Osteoblast (primary cell): Measurements from ENCODE around the gene CASQ2. TPM values are rescaled to one million over a fixed set of nuclear protein-coding genes. Genes with fewer than 3 reads are reported as not detected.

Experiments used
- DNase-seq: peaks from one replicate; pipeline ENCODE4 v3.0.0; 2011; ENCODE audit warnings: low spot score, mixed read lengths; ENCODE audit not compliant: insufficient read length; ENCODE audit errors: missing footprints
- H2AFZ ChIP-seq: 2 replicates; pipeline ENCODE4 v1.6.0; 2011; ENCODE audit warnings: mild to moderate bottlenecking, low read length
- H3K27ac ChIP-seq: 2 replicates; pipeline ENCODE4 v1.5.1; 2011; ENCODE audit warnings: mild to moderate bottlenecking, low read depth, low read length, moderate library complexity
- H3K27me3 ChIP-seq: 2 replicates; pipeline ENCODE4 v1.6.0; 2012; ENCODE audit warnings: mild to moderate bottlenecking, control low read depth, inconsistent platforms, low read length, moderate library complexity; ENCODE audit not compliant: insufficient read depth
- H3K36me3 ChIP-seq: 2 replicates; pipeline ENCODE4 v1.5.1; 2011; ENCODE audit warnings: mild to moderate bottlenecking, low read length, control low read depth, moderate library complexity; ENCODE audit not compliant: insufficient read depth
- H3K4me1 ChIP-seq: 2 replicates; pipeline ENCODE4 v1.5.1; 2011; ENCODE audit warnings: mild to moderate bottlenecking, low read length, control low read depth, moderate library complexity; ENCODE audit not compliant: insufficient read depth
- H3K4me2 ChIP-seq: 2 replicates; pipeline ENCODE4 v1.6.0; 2011; ENCODE audit warnings: mild to moderate bottlenecking, low read length; ENCODE audit not compliant: insufficient read depth
- H3K4me3 ChIP-seq: fragments of 200-600 bp; sonication (generic); 3 replicates; pipeline ENCODE4 v1.5.1; 2012; ENCODE audit warnings: mild to moderate bottlenecking, low read length, inconsistent platforms; ENCODE audit not compliant: insufficient read depth
- H3K79me2 ChIP-seq: 2 replicates; pipeline ENCODE4 v1.6.0; 2012; ENCODE audit warnings: mild to moderate bottlenecking, low read length, control low read depth, inconsistent platforms; ENCODE audit not compliant: insufficient read depth
- H3K9me3 ChIP-seq: 2 replicates; pipeline ENCODE4 v1.5.1; 2011; ENCODE audit warnings: low read depth, low read length, control low read depth
- H4K20me1 ChIP-seq: 2 replicates; pipeline ENCODE4 v1.6.0; 2012; ENCODE audit warnings: mild to moderate bottlenecking, low read length, control low read depth; ENCODE audit not compliant: insufficient read depth
- CTCF ChIP-seq: IDR thresholded peaks from 2 replicates; pipeline ENCODE4 v1.5.1; 2011; ENCODE audit warnings: mild to moderate bottlenecking, low read depth, low read length, moderate library complexity; ENCODE audit errors: extremely low read depth
- total RNA-seq: library from RNA; depleted of rRNA; stranded (reverse); fragments of >200 nt; gene quantifications from 2 replicates; pipeline ENCODE4 v1.2.3, GENCODE V29; 2012

Gene CASQ2
- total RNA-seq, 1 donor = not detected

DNA sequence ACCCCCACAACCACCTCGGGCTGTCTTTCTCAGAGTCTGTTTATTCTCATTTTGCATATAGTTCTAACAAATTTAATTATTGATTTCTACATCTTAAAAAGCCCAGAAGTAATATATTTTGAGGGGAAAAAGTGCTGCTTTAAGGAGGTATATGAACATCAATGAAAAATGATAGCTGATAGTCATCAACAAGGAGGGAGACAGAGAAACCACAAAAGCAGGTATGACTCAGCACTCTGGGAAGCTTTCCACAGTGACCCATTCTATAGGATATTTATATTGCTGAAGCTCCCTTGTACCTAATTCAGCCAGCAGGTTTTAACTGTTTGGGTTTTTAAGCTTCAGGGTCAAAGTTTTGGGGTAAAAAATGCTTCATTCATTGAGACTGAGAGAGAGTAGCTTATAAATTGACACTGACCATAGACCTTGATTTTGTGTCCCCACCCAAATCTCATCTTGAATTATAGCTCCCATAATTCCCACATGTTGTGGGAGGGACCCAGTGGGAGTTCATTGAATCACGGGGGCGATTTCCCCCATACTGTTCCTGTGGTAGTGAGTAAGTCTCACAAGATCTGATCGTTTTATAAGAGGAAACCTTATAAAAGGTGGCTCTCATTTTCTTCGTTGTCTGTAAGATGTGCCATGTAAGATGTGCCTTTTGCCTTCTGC, 99.4 kb downstream of the CASQ2 start:
- peaks cover 8% of the 10 kb centered on the region for H3K9me3 ChIP-seq
- H3K4me3 ChIP-seq = no peak overlapping the region
- TF ChIP-seq CTCF = no peak
- peaks cover 33% of the 10 kb centered on the region for H3K4me1 ChIP-seq
- H2AFZ ChIP-seq = no peak overlapping the region
- peaks cover 12% of the 10 kb centered on the region for H4K20me1 ChIP-seq
- H3K36me3 ChIP-seq = peaks cover 36% of the 10 kb centered on the region
- H3K79me2 ChIP-seq = peaks cover 7% of the 10 kb centered on the region
- DNase-seq = no peak
- no peaks in the 10 kb centered on the region for H3K27me3 ChIP-seq
- peak overlapping the region; percentile 30 for H3K4me2 ChIP-seq
- peak overlapping the region; percentile 77 for H3K27ac ChIP-seq

- Histone ChIP-seq H3K4me3 (no peak overlapping the region), H3K9me3 (peaks cover 8% of the 10 kb centered on the region), H3K79me2 (peaks cover 7% of the 10 kb centered on the region), H3K4me1 (peaks cover 33% of the 10 kb centered on the region), H2AFZ (no peak overlapping the region), H3K36me3 (peaks cover 41% of the 10 kb centered on the region), H3K27me3 (no peaks in the 10 kb centered on the region), H3K27ac (peak overlapping the region; percentile 77), H3K4me2 (peak overlapping the region; percentile 30), H4K20me1 (peaks cover 12% of the 10 kb centered on the region)
- DNase-seq = no peak
- no peak for TF ChIP-seq CTCF
Observed at GRCh38 chr1:115668579-115668978, 99.9 kb downstream of the CASQ2 start.

DNA sequence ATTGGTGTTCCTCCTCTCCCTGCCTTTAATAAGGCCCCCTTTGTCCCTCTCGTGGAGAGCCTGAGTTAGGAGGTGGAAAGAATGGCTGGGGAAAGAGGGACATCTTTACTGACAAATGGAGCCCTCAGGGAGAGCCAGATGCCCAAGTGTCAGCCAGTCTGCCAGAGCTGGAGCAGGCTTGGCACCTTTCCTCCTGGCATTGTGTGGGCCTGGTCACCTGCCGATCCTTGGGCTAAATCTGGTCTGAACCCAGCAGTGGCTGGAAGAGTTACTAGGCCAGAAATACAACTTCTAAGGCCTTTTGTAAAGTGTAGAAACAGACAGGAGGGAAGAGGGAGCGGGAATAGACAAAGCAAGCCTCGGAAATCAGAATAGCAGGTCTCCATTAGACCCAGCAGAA, 101.8 kb downstream of the CASQ2 start:
- Histone ChIP-seq H3K4me3 (no peak overlapping the region), H3K4me2 (no peak overlapping the region), H2AFZ (no peak overlapping the region), H3K27ac (no peak overlapping the region), H3K9me3 (peaks cover 8% of the 10 kb centered on the region), H3K27me3 (no peaks in the 10 kb centered on the region), H4K20me1 (peaks cover 10% of the 10 kb centered on the region), H3K4me1 (peaks cover 32% of the 10 kb centered on the region), H3K79me2 (peaks cover 7% of the 10 kb centered on the region), H3K36me3 (peaks cover 54% of the 10 kb centered on the region)
- TF ChIP-seq CTCF = no peak
- no peak for DNase-seq

- TF ChIP-seq CTCF = no peak
- no peak for DNase-seq
- Histone ChIP-seq H3K4me3 (no peak overlapping the region), H3K9me3 (peaks cover 8% of the 10 kb centered on the region), H4K20me1 (peaks cover 6% of the 10 kb centered on the region), H3K79me2 (peaks cover 7% of the 10 kb centered on the region), H2AFZ (no peak overlapping the region), H3K27ac (no peak overlapping the region), H3K27me3 (no peaks in the 10 kb centered on the region), H3K4me2 (no peak overlapping the region), H3K4me1 (peaks cover 27% of the 10 kb centered on the region), H3K36me3 (peaks cover 54% of the 10 kb centered on the region)
Observed at GRCh38 chr1:115666206-115666605, 102.3 kb downstream of the CASQ2 start.
